NCI-H1930 (cell line): ENCODE data around the gene PAX4.

ENCODE experiments used
- DNase-seq, 2 experiments: peaks; one replicate each; lab custom pipeline; 2025; lab: John Stamatoyannopoulos, UW

The PAX4 gene, protein sequence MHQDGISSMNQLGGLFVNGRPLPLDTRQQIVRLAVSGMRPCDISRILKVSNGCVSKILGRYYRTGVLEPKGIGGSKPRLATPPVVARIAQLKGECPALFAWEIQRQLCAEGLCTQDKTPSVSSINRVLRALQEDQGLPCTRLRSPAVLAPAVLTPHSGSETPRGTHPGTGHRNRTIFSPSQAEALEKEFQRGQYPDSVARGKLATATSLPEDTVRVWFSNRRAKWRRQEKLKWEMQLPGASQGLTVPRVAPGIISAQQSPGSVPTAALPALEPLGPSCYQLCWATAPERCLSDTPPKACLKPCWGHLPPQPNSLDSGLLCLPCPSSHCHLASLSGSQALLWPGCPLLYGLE

DNA sequence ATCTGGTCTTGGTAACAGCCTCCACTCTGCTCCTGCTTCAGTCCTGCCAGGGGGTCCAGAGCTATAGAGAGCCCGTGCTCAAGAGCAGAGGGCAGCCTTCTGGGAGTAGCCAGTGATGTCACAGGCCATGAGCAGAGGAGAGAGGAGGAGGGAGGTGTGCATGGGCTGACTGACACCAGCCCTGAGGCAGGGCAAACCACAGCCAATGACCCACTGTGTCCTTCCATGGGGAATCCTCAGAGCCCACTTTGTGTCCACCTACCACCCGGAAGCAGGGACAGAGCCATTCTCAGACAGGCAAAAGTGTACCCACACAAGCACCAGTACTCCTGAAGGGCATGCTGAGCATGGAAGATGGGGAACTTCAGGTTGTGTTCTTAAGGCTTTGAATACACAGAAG, at the start of gene PAX4:
Gene PAX4, minus strand, starts transcription at position 101 of the 400 bp plus-strand sequence. CDS start 2,214 bp downstream, outside the sequence.
- no peak for DNase-seq

DNA sequence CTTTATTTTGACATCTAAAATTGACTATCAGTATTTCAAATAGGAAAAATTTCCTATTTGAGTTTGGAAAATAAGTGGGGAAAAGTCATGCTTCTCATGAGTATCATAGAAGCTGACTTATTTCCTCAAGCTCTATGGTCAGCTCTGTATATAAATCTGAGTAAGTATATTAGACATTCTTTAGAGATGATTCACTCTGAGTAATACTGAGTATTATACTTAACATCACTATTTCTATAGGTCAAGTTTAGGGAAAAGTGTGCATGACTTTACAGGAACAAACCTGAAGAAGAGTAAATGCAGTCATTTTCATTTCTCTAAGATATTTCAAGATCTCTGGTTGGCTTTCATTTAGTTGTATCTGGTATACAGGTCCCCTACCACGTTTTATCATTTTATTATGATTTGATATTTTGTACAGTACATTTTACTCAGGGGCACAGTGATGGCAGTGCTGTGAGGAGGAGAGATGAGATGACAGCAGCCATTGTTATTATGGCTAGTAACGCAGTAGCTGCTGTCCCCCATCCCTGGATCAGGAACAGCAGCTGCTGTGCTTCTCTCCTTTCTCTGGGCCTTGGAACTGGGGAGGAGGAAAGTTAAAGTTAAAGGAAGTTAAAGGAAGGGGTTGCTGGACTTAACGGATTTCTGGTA, 49.2 kb upstream of the PAX4 start:
- no peak for DNase-seq

DNA sequence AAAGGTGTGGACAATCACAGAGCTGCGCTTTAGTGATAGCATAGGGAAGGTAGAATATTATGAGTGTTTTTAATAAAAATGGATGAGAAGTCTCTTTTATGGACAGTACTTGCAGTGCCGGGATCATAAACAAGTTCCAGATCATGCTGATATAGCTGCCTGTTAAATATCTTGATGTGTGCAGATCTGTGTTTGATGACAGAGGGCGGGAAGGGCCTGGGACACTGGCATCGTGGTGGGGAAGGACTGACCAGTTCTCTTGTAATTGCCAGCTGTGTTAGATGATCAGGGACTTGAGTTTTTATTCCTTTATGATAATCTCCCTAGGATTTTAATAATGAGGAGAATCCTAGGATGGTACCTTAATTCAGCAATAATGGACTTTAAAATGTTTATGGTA, 48.7 kb upstream of the PAX4 start:
- no peak for DNase-seq

DNA sequence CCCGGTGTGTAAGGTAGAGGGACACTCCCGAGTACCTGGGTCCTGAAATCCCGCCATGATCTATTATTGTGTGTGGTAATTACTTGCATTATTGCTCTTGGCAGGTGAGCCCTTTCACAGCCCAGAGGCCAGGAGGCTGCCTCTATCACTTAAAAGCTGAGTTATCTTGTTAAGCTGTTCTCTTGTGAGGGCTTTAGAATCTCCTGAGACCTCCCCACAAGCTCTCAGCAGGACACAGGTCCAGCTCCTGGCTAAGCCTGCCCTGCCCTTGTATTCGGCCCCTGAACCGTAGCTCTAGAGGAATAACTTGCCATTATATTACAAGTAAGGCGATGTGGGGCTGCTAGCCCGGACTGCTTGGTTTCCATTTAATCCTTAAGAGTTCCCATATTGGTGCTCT, 48.0 kb upstream of the PAX4 start:
- no peak for DNase-seq

DNA sequence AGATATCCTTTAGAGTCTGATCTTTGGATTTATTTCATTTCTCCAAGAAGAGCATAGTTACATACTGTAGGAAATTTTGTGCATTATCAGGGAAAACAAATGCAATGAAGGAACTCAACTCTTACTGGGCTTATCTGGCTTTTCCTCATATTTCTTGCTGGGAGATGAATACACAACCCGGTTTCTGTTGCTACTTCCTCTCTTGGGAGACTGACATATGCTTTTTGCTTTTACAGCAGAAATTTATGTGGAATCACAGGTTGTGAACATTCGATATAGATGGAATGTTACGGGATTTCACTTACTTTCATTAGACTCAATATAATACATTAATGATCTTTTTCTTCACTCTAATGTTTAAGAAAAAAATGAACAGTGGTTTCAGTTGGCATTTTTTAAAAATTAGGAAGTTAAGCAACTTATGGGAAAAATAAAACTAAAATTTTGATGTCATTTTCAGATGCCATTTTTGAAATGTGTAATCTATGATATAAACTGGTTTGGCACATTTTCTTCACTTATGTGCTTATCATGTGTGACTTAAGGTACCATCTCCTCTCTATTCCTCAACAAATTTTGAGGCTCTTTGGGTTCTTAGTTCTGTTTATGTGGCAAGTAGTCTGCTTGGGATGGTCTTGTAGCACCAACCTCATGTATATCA, 41.2 kb upstream of the PAX4 start:
- DNase-seq, result no peak

DNA sequence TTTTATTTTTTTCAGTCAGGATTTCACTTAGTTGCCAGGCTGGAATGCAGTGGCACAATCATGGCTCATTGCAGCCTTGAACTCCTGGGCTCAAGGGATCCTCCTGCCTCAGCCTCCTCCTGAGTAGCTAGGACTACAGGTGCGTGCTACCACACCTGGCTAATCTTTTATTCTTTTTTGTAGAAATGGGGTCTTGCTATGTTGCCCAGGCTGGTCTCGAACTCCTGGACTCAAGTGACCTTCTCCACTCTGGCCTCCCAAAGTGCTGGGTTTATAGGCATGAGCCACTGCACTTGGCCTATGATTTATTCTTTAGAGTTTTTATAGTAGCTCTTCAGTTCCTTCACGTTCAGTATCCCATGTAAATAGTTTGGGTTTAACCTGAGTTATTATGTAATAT, 39.6 kb upstream of the PAX4 start:
- DNase-seq, result no peak

DNA sequence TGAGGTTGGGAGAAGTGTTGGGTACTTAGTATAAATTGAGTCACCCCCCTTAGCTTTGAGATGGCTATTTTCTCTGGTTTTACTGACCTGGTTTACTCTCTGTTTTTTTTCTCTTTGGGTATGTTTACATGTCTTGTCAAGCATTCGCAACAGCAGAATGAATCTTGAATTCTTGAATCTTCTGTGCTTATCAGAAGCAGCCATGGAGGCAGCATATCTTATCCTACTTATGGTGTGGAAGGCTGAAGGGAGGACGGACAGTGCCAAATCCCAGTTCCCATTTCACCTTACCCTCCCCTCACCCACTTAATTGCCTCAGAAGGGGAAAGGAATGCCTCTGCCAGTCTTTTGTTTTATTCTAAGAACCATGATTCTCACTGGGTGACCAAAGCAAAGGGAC, 37.8 kb upstream of the PAX4 start:
- DNase-seq, result no peak

DNA sequence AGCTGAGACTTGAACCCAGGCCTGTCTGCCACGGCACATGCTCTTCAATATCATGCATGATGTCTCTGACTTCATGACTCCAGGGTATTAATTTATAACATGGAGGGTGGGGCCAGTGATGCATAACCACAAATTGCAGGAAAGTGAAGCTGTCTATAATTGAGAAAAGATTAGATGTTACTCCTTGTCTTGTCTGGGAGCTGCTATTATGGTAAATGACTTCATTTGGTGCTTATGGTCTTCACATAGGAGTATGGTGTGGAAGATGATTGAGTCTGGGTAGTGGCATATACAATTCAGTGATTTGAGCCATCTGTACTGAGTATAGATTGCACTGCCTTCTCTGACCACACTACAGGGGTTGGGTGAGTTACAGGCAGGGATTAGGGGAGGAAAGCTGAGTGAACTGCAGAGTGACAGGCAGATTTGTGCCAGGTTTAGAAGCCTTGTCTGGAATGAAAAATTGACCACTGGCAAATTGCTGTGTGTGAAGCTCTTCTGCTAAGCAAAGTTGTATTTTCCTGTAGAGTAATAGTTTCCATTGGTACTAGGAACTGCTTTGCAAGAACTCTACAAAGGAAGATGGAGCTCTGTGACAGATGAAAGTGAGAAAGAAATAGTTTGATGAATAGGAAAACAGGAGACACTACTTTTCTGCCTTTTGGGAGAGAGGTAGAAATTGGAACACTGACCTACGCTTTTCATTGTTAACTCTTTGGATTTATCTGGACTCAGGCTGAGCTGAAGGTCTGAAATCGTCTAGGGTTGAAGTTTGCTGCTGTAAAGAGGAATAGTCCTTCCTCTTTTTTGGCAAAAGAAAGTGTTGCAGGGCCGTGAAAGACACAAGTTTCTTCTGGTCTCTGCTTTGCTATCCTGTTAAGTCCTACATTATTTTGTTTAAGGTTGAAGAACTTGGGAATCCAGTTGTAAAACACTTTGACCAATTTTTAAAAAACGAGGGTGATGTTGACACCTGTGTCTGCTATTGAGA, 36.8 kb upstream of the PAX4 start:
- DNase-seq, result no peak

DNA sequence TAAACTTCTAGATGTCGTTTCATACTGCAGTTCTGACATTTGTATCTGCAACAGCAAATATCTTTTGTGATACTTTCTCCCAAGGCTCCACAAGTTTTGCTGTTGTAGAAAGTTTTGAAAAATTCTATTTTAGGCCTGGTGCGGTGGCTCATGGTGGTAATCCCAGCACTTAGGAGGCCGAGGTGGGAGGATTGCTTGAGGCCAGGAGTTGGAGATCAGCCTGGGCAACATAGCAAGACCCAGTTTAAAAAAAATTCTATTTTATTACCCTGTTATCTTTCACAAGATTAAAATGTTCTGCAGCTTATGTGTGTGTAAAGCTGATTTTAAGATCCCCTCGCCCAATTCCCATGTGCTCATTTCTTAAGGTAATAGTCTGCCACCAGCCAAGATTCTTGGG, 35.5 kb upstream of the PAX4 start:
- no peak for DNase-seq

DNA sequence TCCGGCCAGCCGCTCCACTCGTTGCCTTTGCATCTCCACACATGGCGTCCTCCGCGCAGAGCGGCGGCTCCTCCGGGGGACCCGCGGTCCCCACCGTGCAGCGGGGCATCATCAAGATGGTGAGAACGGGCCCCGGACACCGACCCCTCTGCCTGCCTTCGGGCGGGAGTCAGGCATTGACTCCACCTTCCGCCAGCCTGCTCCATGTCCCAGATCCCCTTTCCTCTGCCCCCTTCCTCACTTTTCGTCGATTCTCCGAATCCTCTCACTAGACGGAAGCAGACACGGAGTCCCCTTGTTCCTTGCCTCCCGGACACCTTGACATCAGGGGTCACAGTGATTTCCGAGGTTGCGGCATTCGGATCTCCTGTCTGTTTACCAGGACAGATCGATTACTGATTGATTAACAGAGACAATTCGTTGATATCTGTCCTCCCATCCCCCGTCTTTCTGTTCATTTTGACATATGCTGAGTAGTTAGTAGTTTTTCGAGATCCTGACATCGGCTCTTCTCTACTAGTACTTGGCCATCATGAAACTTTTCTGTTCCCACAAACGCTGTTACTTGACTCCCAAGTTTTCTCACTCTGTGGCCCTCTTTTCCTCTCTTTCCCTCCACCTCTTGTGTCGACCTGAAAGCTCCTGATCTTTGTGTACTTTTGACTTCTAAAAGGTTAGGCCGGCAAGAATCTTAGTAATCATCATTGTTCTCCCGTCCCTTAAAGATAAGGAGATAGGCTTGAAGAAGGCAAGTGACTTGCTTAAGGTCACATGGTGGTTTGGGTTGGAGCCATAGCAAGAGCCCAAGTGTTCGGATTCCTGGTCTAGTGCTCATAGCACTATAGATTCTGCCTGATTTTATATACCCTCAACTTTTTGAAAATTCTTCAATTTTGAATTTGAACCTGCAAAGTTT, 34.6 kb upstream of the PAX4 start:
- no peak for DNase-seq

DNA sequence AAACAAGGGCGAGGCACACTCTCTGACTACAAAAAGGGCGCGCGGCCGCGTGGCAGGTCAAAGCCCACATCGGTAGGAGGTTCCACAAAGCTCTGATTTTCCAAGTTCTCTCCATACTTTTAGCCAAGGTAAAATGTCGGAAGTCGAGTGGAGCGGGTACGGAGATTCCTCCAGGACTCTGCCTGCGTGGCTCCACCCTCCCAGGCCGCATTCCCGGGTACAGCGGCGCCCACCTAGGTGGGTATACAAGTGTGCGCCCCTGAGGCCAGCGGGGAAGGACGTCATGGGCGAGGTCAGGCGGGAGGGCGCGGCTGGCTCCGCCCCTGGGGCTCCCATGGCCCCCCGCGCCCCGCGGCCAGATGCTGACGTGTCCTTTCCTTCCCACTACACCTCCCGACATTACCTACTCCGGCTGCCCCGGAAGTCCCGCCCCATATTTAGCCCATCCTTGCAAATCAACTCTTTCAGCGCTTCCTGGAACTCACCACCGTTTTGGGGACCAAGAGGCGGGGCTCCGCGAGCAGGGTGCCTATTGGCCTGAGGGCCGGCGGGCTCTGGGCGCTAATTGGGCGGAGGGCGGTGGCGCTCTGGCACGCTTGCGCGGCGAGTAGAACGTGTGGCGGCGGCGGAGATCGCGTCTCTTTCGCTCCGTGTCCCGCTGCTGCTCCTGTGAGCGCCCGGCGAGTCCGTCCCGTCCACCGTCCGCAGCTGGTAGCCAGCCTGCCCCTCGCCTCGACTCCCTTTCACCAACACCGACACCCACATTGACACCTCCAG, 33.8 kb upstream of the PAX4 start, which contains the start of gene SND1:
Gene SND1, plus strand, starts transcription at position 639 of the 777 bp plus-strand sequence. CDS start 180 bp downstream, outside the sequence.
- DNase-seq, result peak; percentile 99 to 100

DNA sequence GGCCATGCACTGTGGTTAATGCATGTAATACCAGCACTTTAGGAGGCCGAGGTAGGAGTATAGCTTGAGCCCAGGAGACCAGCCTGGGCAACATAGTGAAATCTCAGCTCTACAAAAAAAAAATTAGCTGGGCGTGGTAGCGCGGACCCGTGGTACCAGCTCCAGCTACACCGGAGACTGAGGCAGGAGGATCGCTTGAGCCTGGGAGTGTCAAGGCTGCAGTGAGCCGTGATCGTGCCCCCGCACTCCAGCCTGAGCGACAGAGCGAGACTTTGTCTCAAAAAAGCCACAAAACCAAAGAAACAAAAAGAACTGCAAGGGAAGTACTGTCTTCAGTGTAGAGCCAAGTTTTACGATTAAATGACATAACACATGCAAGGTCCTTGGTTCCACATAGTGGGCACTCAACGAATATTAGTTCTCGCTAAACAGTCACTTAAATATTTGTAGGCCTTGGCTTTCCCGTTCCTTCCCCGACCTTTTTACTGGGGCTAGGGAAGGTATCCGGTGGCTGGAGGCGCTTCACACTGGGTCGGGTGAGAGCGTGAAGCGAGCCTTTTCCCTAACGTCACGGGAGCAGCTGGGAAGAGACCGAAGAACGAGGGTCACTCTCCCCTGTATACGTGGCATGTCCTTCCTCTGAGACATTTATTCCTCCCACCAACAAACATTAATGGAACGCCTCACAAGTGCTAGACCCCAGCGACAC, 33.1 kb upstream of the PAX4 start:
- DNase-seq, result peak; percentile 44 to 52

DNA sequence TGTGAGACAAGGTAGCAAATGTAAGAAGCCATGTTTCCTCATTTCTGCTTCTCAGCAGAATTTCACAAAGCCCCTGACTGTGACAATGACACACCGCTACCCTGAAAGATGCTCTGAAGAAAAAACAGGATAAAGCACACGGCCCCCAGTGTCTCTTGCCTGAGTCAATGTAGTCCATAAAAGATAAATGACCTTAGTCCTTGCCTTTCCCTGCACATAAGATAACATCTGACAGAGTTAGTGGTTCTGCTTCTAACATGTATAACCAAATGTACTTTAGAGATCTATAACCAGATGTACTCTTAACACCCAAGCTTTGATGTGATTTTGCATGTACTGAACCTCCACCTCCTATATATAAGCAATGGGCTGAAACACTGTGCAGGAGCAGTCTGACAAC, 31.0 kb upstream of the PAX4 start:
- no peak for DNase-seq

DNA sequence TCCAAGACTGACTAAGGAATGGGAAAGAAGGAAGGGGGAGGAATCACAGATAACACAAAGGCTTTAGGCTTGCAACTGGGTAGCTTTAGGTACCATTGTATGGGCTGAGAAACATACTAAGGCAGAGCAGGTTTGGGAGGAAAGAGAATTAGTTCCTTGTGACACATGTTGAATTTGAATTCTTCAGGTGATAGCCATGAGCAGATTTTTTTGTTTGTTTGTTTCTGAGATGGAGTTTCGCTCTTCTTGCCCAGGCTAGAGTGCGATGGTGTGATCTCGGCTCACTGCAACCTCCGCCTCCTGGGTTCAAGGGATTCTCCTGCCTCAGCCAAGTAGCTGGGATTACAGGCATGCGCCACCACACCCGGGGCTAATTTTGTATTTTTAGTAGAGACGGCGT, 29.7 kb upstream of the PAX4 start:
- DNase-seq, result no peak

DNA sequence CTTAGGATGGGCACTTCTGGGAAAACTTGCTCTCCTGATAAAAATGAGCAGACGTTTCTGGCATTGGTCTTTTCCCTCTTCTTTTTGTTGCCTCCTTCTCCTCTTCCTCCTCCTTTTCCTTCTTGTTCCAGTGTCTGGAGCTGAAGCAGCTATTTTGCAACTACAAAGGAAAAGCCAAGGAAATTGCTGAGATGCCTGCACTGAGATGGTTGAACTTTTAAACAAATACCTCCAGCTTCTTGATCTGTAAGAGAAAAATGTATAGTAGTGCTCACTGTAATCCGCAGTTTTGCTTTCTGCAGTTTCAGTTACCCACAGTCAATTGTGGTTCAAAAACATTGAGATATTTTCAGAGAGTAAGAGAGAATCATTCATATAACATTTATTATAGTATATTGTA, 26.5 kb upstream of the PAX4 start:
- no peak for DNase-seq

DNA sequence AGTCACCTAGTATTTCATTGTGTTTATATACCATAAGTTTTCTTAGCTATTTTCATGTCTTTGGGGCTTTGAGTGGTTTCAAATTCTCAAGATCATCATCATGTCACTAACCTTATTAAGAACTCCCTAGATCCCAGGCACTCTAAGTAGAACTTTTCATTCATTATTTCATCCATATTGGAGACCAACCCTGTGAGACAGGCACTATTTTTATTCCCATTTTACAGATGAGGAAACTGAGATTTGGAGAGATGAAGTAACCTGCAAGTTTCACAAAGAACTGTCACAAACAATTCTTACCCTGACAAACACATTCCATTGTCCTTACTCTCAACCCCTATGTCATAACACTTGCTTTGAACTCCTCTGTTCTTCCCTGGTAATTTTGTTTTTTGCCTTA, 20.3 kb upstream of the PAX4 start:
- DNase-seq, result no peak

DNA sequence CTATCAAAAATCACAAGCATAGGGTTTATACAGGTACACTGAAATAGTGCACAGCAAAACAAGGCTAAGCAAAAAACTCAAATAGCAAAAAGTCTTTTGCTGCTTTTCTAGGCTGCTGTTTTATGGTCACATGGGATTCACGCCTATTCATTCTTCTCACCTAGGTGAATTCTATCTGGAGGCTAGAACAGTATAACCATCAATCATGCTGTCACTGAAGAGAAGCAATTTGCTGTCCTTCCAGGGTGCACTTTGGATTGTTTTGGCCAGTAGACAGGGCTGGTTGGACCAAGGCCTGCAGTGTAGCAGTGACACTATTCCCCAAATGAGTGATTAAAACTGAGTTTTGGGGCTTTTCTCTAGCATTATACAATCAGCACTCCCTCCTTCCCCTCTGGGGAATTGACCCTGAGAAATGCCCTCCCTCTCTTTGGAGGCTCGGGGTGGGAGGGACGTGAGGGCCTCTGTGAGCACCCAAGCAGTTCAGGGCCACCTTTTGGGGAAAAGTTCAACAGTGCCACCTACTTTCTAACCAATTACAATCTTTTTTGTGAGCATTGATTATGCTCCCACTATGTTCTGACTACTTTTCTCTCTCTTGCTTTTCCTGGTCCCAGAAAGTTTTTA, 17.8 kb upstream of the PAX4 start:
- DNase-seq, result no peak

DNA sequence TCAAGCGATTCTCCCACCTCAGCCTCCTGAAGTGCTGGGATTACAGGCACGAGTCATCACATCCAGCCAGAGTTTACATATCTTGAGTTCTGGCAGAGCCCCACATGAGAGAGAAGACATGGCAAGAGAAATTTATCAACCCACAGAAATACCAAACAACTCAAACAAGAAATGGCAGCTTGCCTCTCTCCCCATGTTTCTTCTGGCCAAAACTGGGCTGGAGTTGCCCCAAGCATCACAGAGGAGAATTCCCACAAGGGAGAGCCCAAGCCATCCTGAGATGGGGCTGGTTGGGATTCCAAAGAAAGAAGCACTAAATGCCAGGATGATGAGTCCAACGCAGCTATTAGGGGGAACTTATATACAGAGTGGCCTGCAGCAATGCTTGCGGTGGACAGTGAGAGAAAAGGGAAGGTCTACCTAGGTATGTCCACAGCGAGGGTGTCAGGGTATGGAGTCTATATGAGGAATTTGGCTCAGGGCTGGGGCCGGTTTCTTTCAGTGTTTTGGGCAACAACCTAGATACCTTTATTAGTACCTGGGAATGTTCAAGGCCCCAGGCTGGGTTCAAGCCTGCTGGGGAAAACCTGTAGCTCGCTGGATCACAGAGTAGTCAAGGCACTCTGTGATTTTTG, 14.5 kb upstream of the PAX4 start:
- DNase-seq, result no peak
